HG03064 (cell line): Measurements from ENCODE around the gene MYT1.

Experiments
- ATAC-seq: cut with Tn5 transposase; IDR thresholded peaks from one replicate; pipeline ENCODE4 v1.9.1; 2021; ENCODE audit warnings: low read depth; ENCODE audit not compliant: unreplicated experiment

MYT1 gene

DNA sequence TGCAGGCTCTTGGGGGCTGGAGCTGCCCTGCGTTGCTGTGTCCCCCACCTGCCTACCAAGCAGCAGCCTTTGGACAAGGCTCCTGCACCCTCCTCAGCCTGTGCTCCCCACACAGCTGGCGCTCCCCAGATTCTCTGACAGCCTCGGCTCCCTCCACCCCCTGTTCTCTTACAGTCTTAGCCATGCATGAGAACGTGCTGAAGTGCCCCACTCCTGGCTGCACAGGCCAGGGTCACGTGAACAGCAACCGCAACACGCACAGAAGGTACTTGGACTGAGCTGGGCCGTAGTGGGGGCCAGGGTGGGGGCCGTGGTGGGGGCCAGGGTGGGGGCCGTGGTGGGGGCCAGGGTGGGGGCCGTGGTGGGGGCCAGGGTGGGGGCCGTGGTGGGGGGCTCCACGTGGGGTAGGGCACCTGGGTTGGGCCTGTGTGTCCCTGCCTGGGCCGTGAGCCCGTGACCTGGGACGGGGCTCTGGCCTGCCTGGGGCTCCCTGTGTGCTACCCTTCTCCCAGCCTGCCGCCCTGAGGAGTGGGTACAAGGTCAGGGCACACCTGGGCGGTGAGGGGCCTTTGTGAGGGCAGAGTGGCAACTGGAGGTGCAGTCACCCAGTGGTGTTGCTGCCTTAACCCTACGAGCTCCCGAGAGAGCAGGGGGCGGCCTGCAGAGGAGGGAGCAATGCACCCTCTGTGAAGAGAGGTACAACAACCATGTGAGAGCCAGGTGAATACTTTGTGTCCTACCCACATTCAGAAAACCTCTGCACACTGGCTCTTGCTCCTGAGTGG lies 47.8 kb downstream of the MYT1 start:
- no peak for ATAC-seq

DNA sequence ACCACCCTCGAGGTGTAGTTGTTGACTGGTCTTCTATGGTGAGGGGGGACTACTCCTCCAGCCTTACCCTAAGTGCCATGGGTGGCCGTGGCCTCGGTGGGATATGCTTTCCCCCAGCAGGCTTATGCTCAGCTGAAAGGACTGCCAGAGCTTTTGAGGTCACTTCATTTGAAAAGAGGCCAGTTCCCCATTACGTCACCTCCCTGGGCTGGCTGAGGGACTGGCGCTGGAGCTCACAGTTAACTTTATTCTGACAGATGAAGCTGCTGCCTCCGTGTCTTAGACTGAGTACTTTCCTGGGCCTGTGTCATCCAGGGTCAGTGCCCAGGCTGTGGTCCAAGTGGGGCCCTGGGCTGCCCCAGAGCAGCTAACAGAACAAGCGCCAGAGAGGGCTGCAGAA lies 48.5 kb downstream of the MYT1 start:
- no peak for ATAC-seq

DNA sequence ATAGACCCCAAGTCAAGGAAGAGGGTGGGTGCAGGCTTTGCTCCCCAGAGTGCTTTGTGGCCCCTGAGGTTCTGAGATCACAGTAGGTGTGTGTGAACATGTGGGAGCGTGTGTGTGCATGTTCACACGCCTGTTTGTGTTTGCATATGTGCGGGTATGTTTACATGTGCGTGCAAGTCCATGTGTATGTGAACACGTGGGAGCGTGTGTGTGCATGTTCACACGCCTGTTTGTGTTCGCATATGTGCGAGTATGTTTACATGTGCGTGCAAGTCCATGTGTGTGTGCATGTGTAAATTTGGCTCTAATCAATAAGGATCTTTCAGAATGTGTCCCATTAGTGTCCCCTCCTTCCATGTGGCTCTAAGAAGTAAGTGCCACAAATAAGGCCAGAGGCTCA lies 49.9 kb downstream of the MYT1 start:
- ATAC-seq: no peak

DNA sequence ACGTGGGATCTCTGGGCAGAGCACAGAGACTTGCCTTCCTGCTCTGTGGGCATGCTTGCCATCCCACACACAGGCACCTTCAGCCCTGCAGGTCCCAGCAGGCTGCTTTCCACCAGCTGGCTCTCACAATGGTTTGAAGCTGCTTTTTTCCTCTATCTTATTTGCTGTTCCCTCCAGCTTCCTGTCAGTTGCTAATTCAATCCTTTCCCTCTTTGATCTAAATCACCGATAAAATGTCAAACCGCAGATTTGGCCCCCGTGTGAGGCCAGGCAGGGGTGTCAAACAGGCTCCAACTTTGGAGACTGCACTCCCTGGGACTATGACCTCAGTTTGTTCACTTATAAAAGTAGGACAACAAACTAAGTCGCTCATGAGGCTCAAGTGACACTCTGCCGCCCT lies 50.7 kb downstream of the MYT1 start:
- ATAC-seq: no peak

DNA sequence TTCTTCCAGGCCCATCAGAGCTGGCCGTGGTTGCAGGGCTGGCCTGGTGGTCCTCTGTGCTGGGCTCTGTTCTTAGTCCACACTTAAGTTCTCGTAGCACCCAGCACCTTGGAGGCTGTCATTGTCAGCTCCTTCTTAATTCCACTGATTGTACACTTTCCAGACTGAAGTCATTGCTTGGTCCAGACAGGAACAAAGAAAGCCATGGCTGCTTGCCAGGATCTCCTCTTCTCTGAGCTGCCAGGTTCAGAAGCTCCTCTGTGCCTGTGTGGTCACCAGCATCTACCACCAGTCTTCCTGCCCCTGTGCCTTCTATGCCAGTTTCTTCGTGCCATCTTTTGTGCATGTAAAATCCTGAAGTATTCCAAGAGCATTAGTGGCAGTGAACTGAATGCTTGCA lies 51.8 kb downstream of the MYT1 start:
- no peak for ATAC-seq

DNA sequence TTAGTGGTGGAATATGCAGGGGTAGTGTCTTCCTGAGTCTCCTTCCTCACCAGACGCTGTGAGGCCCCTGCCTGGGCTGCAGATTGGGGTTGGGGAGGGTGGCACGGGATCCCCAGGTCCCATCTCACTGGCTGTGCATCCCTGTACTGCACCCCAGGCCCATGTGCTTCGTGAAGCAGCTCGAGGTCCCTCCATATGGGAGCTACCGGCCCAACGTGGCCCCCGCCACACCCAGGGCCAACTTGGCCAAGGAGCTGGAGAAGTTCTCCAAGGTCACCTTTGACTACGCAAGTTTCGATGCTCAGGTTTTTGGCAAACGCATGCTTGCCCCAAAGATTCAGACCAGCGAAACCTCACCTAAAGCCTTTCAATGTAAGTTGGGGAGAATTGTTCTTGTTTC lies 52.7 kb downstream of the MYT1 start:
- ATAC-seq: no peak

DNA sequence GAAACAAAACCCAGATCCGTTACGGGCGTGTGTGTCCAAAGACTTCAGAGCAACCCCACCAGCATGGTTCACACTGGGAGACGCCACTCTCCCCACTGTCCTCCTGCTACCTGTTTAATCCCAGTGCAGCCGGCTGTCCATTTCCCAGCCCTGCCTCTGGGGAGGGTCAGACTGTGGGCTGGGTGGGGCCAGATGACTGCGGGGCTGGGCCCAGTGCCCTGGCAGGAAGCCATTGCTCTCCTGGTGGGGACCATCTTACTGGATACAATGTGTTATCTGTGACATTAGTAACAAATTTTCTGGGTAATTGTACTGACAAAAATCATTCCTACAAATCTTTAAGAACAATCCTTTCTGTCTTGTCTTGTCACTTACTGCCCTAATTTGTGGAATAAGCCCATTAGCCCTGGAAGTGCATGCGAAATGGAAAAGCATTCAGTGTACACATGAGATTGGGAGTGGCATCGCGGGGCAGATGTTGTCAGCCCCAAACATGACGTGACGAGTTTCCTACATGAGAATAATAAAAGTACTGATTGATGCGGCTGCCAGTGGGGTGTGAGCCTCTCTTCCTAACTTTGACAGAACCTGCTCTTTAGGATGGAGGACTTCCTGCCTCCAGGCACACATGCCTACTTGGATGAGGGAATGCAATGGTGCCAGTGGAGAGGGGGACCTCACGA lies 53.4 kb downstream of the MYT1 start:
- no peak for ATAC-seq

DNA sequence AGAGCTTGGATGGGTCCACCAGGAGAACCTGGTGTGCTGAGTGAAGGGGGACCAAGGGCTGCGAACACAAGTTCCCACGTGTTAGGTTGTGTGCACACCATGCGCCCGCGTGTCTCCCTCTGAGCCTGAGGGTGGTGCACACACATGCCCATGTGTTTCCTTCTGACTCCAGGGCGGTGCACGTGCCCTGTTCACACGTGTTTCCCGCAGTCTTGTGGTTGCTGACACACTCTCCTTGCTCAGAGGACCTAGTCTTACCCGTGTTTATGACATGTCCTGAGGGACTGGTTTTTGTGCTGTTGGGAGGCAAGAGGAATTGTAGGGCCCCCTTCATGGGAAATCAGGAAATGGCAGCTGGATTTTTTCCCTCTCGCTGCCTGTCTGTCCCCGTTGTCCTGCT lies 55.0 kb downstream of the MYT1 start:
- ATAC-seq: no peak

DNA sequence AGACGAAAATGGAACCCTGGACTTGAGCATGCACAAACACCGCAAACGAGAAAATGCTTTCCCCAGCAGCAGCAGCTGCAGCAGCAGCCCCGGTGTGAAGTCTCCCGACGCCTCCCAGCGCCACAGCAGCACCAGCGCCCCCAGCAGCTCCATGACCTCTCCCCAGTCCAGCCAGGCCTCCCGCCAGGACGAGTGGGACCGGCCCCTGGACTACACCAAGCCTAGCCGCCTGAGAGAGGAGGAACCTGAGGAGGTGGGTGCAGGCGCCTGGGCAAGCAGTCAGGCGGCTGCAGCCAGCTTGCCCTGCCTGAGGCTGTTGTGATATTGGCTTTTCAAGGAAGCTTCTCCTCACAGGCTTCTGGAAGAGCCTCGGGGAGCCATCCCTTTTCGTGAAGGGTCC lies 55.5 kb downstream of the MYT1 start:
- no peak for ATAC-seq

DNA sequence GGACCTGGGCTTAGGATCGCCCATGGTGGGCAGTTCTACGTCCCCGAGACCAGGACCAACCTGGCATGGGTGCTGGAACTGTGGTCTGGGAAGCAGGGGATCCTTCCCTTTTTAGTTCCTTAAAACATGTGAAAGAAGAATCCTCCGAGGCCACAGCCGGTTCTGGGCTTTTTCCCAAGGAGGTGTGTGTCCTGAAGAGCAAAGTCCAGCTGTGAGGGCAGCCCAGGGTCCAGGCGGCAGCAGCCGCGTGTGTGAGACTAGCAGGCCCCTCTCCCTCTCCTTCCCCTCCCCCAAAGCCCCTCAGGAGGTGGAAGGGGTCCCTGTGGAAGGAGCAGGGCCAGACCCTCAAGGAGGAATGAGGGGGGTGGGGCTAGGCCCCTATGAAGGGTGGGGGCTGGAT lies 56.2 kb downstream of the MYT1 start:
- no peak for ATAC-seq

DNA sequence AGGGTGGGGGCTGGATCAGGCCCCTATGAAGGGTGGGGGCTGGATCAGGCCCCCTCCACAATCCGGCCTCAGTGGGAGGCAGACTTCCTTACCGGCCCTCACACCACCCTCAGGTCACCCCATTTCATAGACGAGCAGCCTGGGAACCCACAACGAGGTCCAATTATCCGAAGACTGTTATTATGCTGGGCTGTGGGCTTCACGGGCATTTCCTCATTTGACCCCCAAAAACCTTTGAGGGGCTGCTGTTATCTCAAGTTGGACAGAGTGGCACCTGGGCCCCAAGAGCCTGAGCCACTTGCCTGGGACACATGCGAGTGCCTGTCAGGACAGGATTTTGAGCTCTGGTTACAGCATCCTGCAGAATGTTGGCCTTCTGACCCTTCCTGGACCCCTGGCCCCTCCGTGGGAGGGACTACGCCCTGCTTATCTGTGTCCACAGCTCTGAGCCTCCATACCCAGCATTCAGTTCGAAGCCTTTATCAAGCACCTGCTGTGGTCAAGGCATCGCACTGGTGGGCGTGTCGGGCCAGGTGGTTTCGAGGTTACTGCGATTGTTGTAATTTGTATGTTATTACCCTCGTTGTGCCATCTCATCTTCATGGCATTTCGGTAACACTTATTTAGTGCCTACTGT lies 56.8 kb downstream of the MYT1 start:
- ATAC-seq: no peak

DNA sequence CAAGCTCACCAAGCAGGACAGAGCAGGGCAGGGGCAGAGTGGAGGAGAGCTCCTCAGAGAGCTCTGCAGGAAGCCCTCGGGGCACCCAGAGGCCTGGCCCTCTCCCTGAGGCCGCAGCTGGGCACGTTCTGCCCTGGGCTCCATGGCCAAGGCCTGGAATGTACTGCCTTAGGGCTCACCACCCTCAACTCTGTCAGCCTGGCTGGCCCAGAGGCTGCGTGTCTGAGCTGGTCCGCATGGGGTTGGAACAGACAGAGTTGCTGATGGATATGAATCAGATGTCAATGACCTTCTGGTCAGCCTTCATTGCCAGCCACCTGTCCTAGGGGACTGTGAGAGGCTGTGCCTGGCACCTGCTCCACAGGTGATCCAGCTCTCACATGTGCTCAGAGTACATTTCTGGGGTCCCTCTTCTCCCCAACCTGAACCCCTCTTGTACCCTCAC lies 58.1 kb downstream of the MYT1 start:
- ATAC-seq: no peak

DNA sequence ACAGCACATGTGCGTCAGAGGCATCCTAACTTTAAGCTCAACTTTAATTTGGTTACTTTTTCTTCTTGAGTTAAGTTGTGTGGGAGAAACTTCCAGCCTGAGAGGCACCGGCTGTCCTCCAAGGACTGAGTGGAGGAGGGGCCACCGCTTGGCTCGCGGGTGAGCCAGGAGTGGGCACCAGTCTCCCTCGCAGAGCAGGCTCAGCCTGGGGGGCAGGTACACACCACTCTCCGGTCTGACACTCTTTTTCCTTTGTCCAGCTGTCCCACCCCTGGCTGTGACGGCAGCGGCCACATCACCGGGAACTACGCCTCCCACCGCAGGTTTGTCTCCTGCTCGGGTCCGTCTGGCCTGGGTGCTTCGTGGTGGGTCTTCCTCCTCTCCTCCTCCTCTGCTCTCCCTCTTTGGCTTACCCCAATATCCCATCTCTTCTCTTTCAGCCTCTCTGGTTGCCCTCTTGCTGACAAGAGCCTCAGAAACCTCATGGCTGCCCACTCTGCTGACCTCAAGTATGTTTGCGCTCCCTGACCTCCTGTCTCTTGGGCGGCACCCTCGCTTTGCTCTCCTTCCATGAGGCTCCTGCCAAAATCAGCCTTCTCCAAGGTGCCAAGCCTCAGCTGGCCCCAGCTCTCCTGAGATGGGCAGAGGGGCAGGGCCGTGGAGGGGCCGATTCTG lies 58.7 kb downstream of the MYT1 start:
- ATAC-seq: no peak

DNA sequence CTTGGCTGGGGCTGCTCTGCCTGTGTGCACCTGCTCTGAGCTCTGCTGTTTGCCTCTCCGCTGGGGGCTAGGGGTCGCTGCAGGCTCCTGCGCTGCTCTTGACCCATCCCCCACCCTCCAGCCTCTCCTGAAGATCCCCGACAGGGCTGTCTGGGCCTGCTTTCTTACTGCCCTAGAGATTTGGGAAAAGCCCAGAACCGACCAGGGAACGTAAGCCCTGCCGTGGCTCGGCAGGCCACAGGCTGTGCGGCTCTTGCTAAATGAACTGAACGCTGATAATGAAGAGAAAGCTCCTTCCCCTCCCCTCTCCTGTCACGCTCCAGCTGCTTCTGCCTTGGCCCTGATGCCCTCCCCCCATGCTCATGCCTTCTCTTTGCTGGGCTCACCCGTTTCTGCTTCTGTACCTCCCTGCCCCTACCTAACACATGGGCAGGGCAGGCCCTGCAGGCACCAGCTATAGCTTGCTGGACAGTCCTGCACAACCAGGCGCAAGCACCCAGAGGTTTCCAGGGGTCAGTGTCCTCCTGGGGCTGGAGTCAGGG lies 59.3 kb downstream of the MYT1 start:
- ATAC-seq: no peak

DNA sequence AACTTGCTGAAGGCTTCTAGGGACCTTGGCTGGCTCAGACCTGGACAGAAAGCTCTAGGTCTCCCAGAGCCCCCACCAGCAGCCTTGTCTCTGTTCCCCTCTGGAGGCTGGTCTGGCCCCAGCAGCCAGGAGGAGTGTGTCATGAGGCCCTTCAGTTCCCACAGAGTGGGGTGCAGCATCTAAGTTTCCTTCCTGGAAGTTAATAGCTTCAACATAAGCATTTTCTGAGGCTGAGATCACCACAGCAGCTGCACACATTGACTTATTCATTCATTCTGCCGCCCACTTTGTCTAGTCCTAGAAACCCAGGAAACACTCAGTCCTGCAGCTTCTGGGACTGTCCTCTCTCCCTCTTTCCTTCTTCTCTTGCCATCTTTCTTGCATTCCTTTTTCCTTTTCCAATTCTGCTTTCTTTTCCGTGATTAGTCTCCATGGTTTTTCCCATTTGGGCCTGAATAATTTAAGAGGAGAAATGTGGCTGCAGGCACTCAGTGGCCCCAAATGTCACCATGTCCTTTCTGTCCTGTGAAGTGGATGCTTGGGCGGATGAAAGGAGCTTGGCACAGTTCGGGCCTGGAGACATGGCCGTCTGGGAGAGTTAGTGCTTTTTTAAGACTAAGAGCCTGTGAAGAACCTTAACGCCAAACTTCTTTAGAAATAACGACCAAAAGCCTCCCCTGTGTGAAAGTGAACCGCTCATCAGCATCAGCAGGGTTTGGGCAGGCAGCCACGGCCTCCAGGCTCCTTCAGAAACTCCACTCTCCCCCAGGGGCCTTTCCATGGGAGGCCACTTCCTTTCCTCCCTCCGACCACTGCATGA lies 60.3 kb downstream of the MYT1 start:
- ATAC-seq: no peak

DNA sequence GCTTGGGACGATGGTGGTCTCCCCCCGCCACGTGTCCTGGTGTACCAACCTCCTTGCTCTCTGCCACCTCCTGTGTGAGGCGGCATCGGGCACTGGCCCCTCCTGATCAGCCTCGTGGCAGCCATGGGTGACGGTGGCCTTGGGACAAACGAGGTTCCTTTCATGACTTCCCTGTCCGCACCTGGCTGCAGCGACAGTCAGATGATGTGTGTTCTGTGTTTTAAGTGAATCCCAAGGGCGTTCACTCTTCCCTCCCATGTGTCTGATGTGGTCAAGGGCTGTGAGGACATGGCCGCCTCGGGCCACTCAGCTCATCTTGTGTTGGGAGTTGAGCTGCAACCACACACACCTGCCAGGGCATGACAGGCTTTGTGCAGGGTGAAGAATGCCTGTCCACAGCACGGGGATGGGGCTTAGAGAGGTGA lies 60.9 kb downstream of the MYT1 start:
- ATAC-seq: no peak

DNA sequence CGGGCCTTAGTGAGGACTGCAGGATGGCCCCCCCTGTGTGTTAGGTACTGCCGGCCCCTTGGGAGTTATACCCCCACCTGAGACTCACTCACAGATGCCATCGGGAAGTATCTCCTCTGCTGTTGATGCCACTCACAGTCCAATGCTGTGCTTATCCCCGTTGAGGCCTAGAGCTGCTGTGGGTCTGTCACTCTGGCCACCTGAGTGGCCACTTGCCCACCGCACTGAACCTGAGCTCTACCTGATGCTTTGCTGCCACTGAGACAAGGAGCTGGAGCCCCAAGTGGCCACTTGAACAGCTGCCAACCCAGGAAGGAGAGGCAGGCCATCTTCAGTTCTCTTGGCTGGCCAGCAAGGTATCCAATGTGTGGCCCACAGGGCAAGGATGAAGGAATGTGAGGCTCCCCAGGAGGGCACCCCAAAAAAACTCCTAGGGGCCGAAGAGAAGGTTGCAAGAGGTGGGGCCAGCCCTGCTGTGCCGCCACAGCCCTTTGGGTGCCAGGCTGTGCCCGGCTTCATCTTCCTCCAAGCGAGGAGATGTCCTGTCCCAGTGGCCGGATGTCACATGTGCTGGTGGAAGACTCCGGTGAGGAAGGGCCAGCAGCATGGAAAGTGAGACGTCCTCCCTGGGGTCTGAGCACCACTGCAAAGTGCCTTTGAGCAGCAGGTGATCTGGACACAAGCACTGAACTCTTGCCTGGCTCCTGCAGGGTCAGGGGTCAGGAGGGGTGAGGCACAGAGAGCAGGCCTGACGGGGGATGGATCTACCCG lies 61.8 kb downstream of the MYT1 start:
- ATAC-seq: no peak

DNA sequence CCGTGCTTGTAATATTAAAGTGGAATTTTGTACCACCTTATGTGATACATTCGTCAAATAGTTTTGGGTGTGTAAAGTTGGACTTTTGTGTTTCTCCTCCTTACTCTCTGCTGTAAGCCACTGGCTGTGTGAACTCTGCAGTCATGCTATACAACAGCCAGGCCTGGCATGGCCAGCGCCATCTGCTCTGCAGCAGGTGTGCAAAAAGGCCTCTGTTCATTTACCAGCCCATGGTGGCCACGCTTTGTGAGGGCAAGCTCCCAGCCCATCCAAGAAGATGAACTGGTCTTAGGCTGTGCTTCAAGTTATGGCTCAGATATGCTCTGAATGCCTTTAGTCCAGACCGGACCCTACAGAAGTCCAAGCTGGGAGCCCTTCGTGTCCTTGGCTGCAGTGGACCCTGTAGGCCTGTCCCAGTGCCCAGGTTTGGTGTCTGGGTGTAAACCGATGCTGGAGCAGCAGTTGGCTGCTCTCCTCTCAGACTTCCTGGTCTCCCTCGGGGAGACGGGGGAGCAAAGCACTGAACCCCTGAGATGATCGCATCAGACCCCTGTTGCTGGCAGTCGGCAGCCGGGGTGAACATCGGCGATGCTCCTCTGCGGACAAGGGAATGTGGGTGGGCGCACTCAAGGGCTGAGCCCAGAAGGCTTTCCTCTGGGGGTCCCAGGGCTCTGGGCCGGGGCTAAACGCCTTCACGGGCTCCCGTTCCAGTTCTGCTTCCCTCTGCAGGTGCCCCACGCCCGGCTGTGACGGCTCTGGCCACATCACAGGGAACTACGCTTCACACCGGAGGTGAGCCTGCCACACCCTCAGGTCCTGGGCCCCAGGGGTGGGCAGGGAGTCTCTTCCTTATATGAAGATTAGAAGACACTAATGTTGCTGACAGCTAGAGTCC lies 62.7 kb downstream of the MYT1 start:
- no peak for ATAC-seq
